BE2C (cell line): ENCODE results near the gene RAB40C.

Source experiments
- DNase-seq: peaks from one replicate; pipeline ENCODE4 v3.0.0-alpha.2; 2020
- H3K27me3 ChIP-seq: fragments of 250-450 bp; sonication (Bioruptor Pico); 2 replicates; pipeline ENCODE4 v1.5.1; 2020; ENCODE audit warnings: mild to moderate bottlenecking
- H3K36me3 ChIP-seq: fragments of 250-450 bp; sonication (Bioruptor Pico); 2 replicates; pipeline ENCODE4 v1.5.1; 2020; ENCODE audit warnings: mild to moderate bottlenecking
- H3K4me1 ChIP-seq: fragments of 250-450 bp; sonication (Bioruptor Pico); 2 replicates; pipeline ENCODE4 v1.5.1; 2020
- H3K4me3 ChIP-seq: 2 replicates; pipeline ENCODE4 v1.5.1; 2011; ENCODE audit warnings: low read depth, low read length
- H3K9me3 ChIP-seq: fragments of 250-450 bp; sonication (Bioruptor Pico); 2 replicates; pipeline ENCODE4 v1.5.1; 2020
- TF ChIP-seq, protein P1 (sequence below): IDR thresholded peaks from 2 replicates; pipeline ENCODE4 v1.5.1; 2012; ENCODE audit warnings: mild to moderate bottlenecking, low read depth, low read length

The RAB40C gene

DNA sequence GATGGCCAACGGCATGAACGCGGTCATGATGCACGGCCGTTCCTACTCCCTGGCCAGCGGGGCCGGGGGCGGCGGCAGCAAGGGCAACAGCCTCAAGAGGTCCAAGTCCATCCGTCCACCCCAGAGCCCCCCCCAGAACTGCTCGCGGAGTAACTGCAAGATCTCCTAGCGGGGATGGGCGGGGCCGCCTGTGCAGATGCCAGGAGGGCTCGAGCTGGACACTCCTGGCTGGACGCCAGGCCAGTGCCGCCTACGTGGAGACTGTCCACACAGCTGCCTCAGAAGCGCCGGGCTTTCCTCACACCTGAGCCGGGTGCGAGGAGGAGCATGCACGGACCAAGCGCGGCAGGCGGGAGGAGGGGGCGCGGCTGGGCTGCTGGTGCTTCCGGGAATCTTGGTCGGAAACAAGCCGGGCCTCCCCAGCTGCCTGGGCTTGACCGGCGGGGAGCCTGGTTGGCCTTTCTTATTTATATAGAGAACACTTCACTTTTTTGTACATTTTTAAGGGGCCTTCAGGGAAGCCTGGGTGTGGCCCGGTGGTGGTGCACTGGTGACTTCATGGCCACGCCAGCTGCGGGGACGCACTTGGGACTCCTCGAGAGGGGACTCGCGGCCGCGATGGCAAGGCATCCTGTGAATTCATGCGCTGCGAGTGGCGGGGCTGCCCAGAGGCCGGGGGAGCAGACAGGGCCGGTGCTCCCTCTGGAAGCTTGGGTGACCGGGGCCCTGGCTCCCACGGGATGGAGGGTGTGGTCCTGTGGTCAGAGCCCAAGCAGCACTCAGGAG, 37.8 kb downstream of the RAB40C start:
- Histone ChIP-seq H3K4me1 (peaks cover 36% of the 10 kb centered on the region), H3K9me3 (no peaks in the 10 kb centered on the region), H3K27me3 (no peaks in the 10 kb centered on the region), H3K4me3 (no peak overlapping the region), H3K36me3 (no peaks in the 10 kb centered on the region; the same call in 1 of the 2 replicates)
- peak; percentile 36 for DNase-seq
- TF ChIP-seq, protein P1, sequence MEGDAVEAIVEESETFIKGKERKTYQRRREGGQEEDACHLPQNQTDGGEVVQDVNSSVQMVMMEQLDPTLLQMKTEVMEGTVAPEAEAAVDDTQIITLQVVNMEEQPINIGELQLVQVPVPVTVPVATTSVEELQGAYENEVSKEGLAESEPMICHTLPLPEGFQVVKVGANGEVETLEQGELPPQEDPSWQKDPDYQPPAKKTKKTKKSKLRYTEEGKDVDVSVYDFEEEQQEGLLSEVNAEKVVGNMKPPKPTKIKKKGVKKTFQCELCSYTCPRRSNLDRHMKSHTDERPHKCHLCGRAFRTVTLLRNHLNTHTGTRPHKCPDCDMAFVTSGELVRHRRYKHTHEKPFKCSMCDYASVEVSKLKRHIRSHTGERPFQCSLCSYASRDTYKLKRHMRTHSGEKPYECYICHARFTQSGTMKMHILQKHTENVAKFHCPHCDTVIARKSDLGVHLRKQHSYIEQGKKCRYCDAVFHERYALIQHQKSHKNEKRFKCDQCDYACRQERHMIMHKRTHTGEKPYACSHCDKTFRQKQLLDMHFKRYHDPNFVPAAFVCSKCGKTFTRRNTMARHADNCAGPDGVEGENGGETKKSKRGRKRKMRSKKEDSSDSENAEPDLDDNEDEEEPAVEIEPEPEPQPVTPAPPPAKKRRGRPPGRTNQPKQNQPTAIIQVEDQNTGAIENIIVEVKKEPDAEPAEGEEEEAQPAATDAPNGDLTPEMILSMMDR: no peak

DNA sequence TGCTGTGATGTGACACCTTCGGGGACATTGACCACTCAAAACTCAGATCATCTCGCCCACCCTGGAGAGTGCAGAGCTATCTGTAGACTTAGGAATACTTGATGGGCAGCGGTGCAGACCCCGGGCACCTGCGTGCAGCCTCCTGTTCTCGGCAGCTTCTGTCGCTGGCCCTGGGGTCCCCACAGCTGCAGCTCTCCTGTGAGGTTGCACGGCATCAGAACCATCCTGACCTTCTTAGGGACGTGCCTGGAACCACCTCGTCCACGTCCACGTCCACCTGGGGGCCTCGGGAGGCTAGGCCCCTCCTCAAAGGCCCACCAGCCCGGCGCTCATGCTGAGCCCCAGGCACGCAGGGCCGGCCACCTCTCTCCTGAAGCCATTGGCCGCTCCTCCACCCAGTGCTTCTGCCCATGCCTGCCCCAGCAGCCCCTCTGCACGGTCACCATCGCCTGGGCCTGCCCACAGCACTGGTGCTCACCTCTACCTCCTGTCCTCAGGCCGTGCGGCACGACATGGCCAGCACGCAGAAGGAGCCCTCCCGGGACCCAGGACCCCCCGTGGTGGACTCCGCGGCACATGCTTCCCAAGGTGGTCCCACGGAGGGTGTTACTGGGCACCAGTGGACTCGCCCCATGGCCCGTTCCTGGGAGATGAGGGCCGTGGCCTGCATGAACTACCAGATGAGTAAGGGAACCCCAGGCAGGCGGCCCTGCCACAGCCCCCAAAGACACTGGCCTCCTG, 38.6 kb downstream of the RAB40C start:
- H3K36me3 ChIP-seq: no peaks in the 10 kb centered on the region; the same call in 1 of the 2 replicates
- no peak overlapping the region for H3K4me3 ChIP-seq
- H3K27me3 ChIP-seq: no peaks in the 10 kb centered on the region
- peak; percentile 21 for DNase-seq
- H3K4me1 ChIP-seq: peaks cover 36% of the 10 kb centered on the region
- TF ChIP-seq, protein P1: no peak
- no peaks in the 10 kb centered on the region for H3K9me3 ChIP-seq

DNA sequence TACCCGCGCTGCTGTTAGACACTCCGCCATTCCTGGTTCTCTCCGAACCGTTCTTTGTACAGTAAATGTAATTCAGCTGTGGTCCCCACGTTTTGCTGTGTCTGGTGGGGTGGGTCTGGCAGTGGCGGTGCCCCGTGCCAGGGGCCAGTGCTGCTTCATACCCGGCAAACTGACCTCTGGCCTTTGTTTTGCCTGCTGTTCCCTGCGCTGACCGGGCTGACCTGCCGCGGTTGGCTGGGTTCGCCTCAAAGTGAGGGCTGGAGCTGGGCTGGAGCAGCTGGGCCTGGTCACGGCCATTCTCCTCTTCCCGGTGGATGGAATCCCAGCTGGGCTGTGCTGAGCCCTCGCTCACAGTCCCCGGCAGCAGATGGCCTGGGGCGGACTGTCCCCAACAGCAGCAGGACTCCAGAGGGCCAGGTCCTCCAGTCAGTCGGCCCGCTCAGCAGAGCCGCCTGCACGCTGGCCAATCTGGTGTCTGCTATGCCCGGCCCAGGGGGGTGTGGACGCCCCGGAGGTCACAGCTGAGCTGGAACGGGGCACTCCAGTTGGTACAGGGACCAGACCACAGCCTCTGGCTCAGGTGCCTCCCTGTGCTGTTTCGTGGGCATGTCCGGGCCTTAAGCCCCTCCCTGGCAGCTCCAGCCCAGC, 39.4 kb downstream of the RAB40C start:
- TF ChIP-seq, protein P1: no peak
- H3K4me3 ChIP-seq: no peak overlapping the region
- H3K36me3 ChIP-seq: peaks cover 6% of the 10 kb centered on the region
- H3K4me1 ChIP-seq: peaks cover 30% of the 10 kb centered on the region
- H3K27me3 ChIP-seq: no peaks in the 10 kb centered on the region
- peak; percentile 84 for DNase-seq
- H3K9me3 ChIP-seq: no peaks in the 10 kb centered on the region

DNA sequence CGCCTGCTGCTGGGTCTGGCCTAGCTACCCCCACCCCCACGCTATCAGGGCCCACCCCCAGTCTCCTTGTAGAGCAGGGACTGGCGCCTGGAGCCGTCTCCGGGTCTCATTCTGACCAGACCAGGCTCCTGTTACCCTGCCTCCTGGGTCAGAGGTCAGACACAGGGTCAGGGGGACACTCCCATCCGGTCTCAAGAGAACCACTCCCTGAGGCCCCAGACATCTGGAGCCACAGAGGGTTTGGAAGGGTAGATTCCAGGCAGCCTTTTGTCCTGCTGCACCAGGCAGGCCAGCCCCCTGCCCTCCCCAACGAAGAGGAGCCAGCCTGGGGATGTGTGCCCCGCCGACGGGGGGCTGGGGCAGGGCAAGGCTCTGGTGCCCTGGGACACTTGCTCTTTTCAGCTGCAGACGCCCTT, 40.0 kb downstream of the RAB40C start:
- Histone ChIP-seq H3K4me3 (no peak overlapping the region), H3K36me3 (peaks cover 10% of the 10 kb centered on the region), H3K9me3 (no peaks in the 10 kb centered on the region), H3K4me1 (peaks cover 25% of the 10 kb centered on the region), H3K27me3 (no peaks in the 10 kb centered on the region)
- no peak for DNase-seq
- TF ChIP-seq, protein P1: no peak

DNA sequence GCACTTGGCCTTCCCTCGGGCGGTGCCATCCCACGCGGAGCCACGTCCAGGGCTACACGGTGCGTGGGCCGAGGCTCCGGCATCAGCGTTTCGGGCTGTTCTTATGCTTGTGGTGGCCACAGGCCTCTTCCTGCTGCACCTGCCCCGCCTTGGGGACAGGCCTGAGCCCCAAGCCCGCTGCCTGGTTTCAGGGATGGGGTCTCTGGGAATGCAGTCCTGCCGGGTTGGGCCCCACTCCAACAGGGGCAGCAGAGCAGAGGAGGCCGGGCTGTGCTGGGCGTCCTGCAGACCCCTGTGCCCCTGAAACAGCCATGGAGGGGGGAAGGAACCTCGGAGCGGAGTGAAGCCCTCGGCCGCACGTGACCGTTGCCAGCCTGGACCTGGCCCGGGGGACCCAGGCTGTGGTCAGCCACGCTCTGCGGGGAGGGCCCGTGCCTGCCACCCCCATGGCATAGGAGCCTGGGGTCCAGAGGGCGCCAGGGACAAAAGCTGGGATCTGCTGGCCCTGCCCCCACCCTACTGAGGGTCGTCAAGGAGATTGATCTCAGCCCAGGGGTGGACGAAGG, 40.5 kb downstream of the RAB40C start:
- Histone ChIP-seq H3K9me3 (no peaks in the 10 kb centered on the region), H3K27me3 (no peaks in the 10 kb centered on the region), H3K4me1 (peaks cover 21% of the 10 kb centered on the region), H3K36me3 (peaks cover 10% of the 10 kb centered on the region), H3K4me3 (no peak overlapping the region)
- TF ChIP-seq, protein P1: no peak
- peak; percentile 18 for DNase-seq
